PC-3 (cell line): ENCODE results near the gene ZNF320. TPM values are rescaled to one million over a fixed set of nuclear protein-coding genes. Genes with fewer than 3 reads are reported as not detected.

ENCODE experiments used
- ATAC-seq: fragments of 200-7000 bp; cut with Tn5 transposase; 2 replicates; pipeline ENCODE4 v1.9.1; 2020; ENCODE audit warnings: mild to moderate bottlenecking, moderate library complexity
- BruUV-seq: library from RNA; stranded (reverse); fragments of 400-500 nt; replicated peaks from 2 replicates; lab custom pipeline; 2021; lab: Mats Ljungman, UMichigan
- CTCF ChIA-PET: fragments of 300-600 bp; sonication (Branson Sonifier 250); formaldehyde crosslinking; loops from one replicate; lab custom pipeline; 2022; ENCODE audit warnings: antibody characterized with exemption; lab: Charles Lee
- POLR2A ChIA-PET: fragments of 300-600 bp; sonication (Branson Sonifier 250); formaldehyde crosslinking; loops from one replicate; lab custom pipeline; 2022; ENCODE audit warnings: antibody characterized with exemption; ENCODE audit not compliant: unreplicated experiment; lab: Charles Lee
- DNase-seq: peaks from one replicate; pipeline ENCODE4 v3.0.0-alpha.2; 2015
- H2AFZ ChIP-seq: fragments of 300-600 bp; sonication (generic); 2 replicates; pipeline ENCODE4 v1.6.0; 2016; ENCODE audit warnings: antibody characterized with exemption, low read length
- H3F3A ChIP-seq: fragments of 300-600 bp; sonication (generic); one replicate; pipeline ENCODE4 v1.6.0; 2017; ENCODE audit warnings: antibody characterized with exemption, low read length, control low read depth, mild to moderate bottlenecking; ENCODE audit not compliant: unreplicated experiment
- H3K27ac ChIP-seq: fragments of 300-600 bp; sonication (generic); 2 replicates; pipeline ENCODE4 v1.5.1; 2016; ENCODE audit warnings: mild to moderate bottlenecking, low read length
- H3K27me3 ChIP-seq: fragments of 300-600 bp; sonication (generic); 2 replicates; pipeline ENCODE4 v1.6.1; 2016; ENCODE audit warnings: low read length, mixed read lengths
- H3K36me3 ChIP-seq: fragments of 300-600 bp; sonication (generic); 2 replicates; pipeline ENCODE4 v1.6.1; 2016; ENCODE audit warnings: low read depth, mixed run types, low read length, mixed read lengths
- H3K4me1 ChIP-seq: fragments of 300-600 bp; sonication (generic); 2 replicates; pipeline ENCODE4 v1.5.1; 2016; ENCODE audit warnings: low read length; ENCODE audit not compliant: insufficient read depth
- H3K4me2 ChIP-seq: fragments of 300-600 bp; sonication (generic); 2 replicates; pipeline ENCODE4 v1.6.0; 2016; ENCODE audit warnings: low read length
- H3K4me3 ChIP-seq: fragments of 300-600 bp; sonication (generic); 2 replicates; pipeline ENCODE4 v1.5.1; 2016; ENCODE audit warnings: mild to moderate bottlenecking, low read length, mixed read lengths
- H3K79me2 ChIP-seq: fragments of 300-600 bp; sonication (generic); 2 replicates; pipeline ENCODE4 v1.6.1; 2017; ENCODE audit warnings: low read length, mixed read lengths
- H3K9ac ChIP-seq: fragments of 300-600 bp; sonication (generic); 2 replicates; pipeline ENCODE4 v1.6.0; 2016; ENCODE audit warnings: mild to moderate bottlenecking, low read length
- H3K9me2 ChIP-seq: fragments of 300-600 bp; sonication (generic); replicated peaks from 2 replicates; pipeline ENCODE4 v1.6.1; 2016; ENCODE audit warnings: mixed run types, low read length, mixed read lengths
- H3K9me3 ChIP-seq: fragments of 300-600 bp; sonication (generic); 2 replicates; pipeline ENCODE4 v1.6.1; 2016; ENCODE audit warnings: low read length, mixed read lengths
- H4K20me1 ChIP-seq: fragments of 300-600 bp; sonication (generic); 2 replicates; pipeline ENCODE4 v1.6.1; 2016; ENCODE audit warnings: low read length, mixed read lengths
- CTCF ChIP-seq: fragments of 300-600 bp; sonication (generic); conservative IDR thresholded peaks from 2 replicates; pipeline ENCODE4 v1.5.1; 2017; ENCODE audit warnings: antibody characterized with exemption, low read depth, mild to moderate bottlenecking, low read length
- EZH2 ChIP-seq: fragments of 300-600 bp; sonication (generic); IDR thresholded peaks from one replicate; pipeline ENCODE4 v1.6.1; 2017; ENCODE audit warnings: antibody characterized with exemption, mild to moderate bottlenecking, low read length; ENCODE audit not compliant: unreplicated experiment
- EZH2phosphoT487 ChIP-seq: fragments of 300-600 bp; sonication (generic); IDR thresholded peaks from 2 replicates; pipeline ENCODE4 v1.6.1; 2018; ENCODE audit warnings: mild to moderate bottlenecking, antibody characterized with exemption, low read length, borderline replicate concordance
- intact Hi-C: fragments of 100-400 bp; cut with micrococcal nuclease; formaldehyde crosslinking; loops from 2 replicates; pipeline ENCODE4 v1.9.0; 2023
- total RNA-seq: library from RNA; depleted of rRNA; stranded (reverse); fragments of >200 nt; gene quantifications from 2 replicates; pipeline ENCODE4 v1.2.3, GENCODE V29; 2014

ZNF320 gene
- total RNA-seq, 1 experiment from 2014 or later: 10.6 TPM

- peak overlapping the region; percentile 69 for H3K27ac ChIP-seq
- no peak for DNase-seq
- H3K9me2 ChIP-seq: no peaks in the 10 kb centered on the region
- peak overlapping the region; percentile 83 for H3K4me2 ChIP-seq
- no peaks in the 10 kb centered on the region for H3K27me3 ChIP-seq
- CTCF ChIA-PET: no interaction called here
- TF ChIP-seq EZH2phosphoT487: no peak
- TF ChIP-seq CTCF: no peak
- TF ChIP-seq EZH2: no peak
- H3K36me3 ChIP-seq: peaks cover 4% of the 10 kb centered on the region; the same call in 1 of the 2 replicates
- H2AFZ ChIP-seq: peak overlapping the region; percentile 82
- peak overlapping the region; percentile 81 for H3K4me3 ChIP-seq
- no peaks in the 10 kb centered on the region for H3F3A ChIP-seq
- POLR2A ChIA-PET: no interaction called here
- intact Hi-C loops: loop anchor here (2.0 kb wide), 1 partner anchor 21 kb away; the partner anchor contains the start of gene ZNF888
- peaks cover 5% of the 10 kb centered on the region for H3K9me3 ChIP-seq
- peaks cover 39% of the 10 kb centered on the region for H3K79me2 ChIP-seq
- peaks cover 45% of the 10 kb centered on the region for H3K4me1 ChIP-seq
- BruUV-seq: no TSS peak
- ATAC-seq: no peak
- no peaks in the 10 kb centered on the region for H4K20me1 ChIP-seq
- H3K9ac ChIP-seq: peak overlapping the region; percentile 39
Measured at GRCh38 chr19:52943134-52943883, 45.9 kb upstream of the ZNF320 start.

GRCh38 chr19:52942386-52943133 lies 45.1 kb upstream of the ZNF320 start:
- ChIA-PET CTCF (no interaction called here), POLR2A (no interaction called here)
- Histone ChIP-seq H3K9ac (peak overlapping the region; percentile 82), H3F3A (no peaks in the 10 kb centered on the region), H4K20me1 (no peaks in the 10 kb centered on the region), H3K4me1 (peaks cover 47% of the 10 kb centered on the region), H3K79me2 (peaks cover 46% of the 10 kb centered on the region), H3K9me3 (no peaks in the 10 kb centered on the region), H3K27ac (peak overlapping the region; percentile 69), H2AFZ (peak overlapping the region; percentile 83), H3K9me2 (no peaks in the 10 kb centered on the region), H3K4me3 (peak overlapping the region; percentile 81), H3K4me2 (peak overlapping the region; percentile 83), H3K27me3 (no peaks in the 10 kb centered on the region), H3K36me3 (peaks cover 2% of the 10 kb centered on the region; the same call in 1 of the 2 replicates)
- intact Hi-C loops: loop anchor here (2.0 kb wide), 1 partner anchor 20 kb away; the partner anchor contains the start of gene ZNF888
- BruUV-seq: TSS peak; percentile 88
- TF ChIP-seq CTCF (no peak), EZH2phosphoT487 (no peak), EZH2 (no peak)
- DNase-seq (peak; percentile 88), ATAC-seq (peak; percentile 73)
